SU-DHL-6 (cell line): ENCODE results near the gene GPC3.

Experiments
- H2AFZ ChIP-seq: fragments of 200-600 bp; sonication (generic); 2 replicates; pipeline ENCODE4 v1.6.1; 2014; ENCODE audit warnings: low read depth, mild to moderate bottlenecking, moderate library complexity, mixed read lengths, antibody characterized with exemption, low read length; ENCODE audit not compliant: severe bottlenecking
- H3F3A ChIP-seq: fragments of 200-600 bp; shearing (Covaris generic); 2 replicates; pipeline ENCODE4 v1.6.0; 2016; ENCODE audit warnings: antibody characterized with exemption, mild to moderate bottlenecking; ENCODE audit not compliant: insufficient read depth
- H3K27ac ChIP-seq: fragments of 200-600 bp; sonication (generic); 2 replicates; pipeline ENCODE4 v1.5.1; 2016; ENCODE audit warnings: low read depth, mild to moderate bottlenecking, low read length, moderate library complexity, mixed read lengths
- H3K27me3 ChIP-seq: fragments of 200-600 bp; sonication (generic), shearing (Covaris generic); 2 replicates; pipeline ENCODE4 v1.6.0; 2014; ENCODE audit warnings: mild to moderate bottlenecking, low read length
- H3K36me3 ChIP-seq: fragments of 200-600 bp; sonication (generic); 2 replicates; pipeline ENCODE4 v1.6.1; 2014; ENCODE audit warnings: mild to moderate bottlenecking, low read length, mixed read lengths
- H3K4me2 ChIP-seq: fragments of 300-600, 200-600 bp; shearing (Covaris generic), sonication (generic); 2 replicates; pipeline ENCODE4 v1.6.0; 2014; ENCODE audit warnings: low read length, low read depth, mild to moderate bottlenecking; ENCODE audit not compliant: poor library complexity, severe bottlenecking
- H3K4me3 ChIP-seq: fragments of 200-600 bp; sonication (generic); 2 replicates; pipeline ENCODE4 v1.5.1; 2014; ENCODE audit warnings: antibody characterized with exemption, low read length, mild to moderate bottlenecking, mixed read lengths; ENCODE audit not compliant: insufficient read depth, poor library complexity, severe bottlenecking
- H3K79me2 ChIP-seq: fragments of 200-600 bp; sonication (generic); 2 replicates; pipeline ENCODE4 v1.6.1; 2014; ENCODE audit warnings: mild to moderate bottlenecking, low read length, moderate library complexity; ENCODE audit not compliant: insufficient read depth
- H3K9ac ChIP-seq: fragments of 200-600 bp; sonication (generic); 2 replicates; pipeline ENCODE4 v1.7.0; 2014; ENCODE audit warnings: mild to moderate bottlenecking, low read length
- H3K9me2 ChIP-seq: fragments of 200-600 bp; sonication (generic); replicated peaks from 2 replicates; pipeline ENCODE4 v1.6.1; 2014; ENCODE audit warnings: low read length; ENCODE audit not compliant: insufficient read depth
- H3K9me3 ChIP-seq: fragments of 200-600 bp; sonication (generic); 2 replicates; pipeline ENCODE4 v1.6.1; 2014; ENCODE audit warnings: low read length, mixed read lengths; ENCODE audit not compliant: insufficient read depth
- H4K20me1 ChIP-seq: fragments of 200-600 bp; sonication (generic); 2 replicates; pipeline ENCODE4 v1.6.1; 2014; ENCODE audit warnings: low read depth, mild to moderate bottlenecking, antibody characterized with exemption, low read length, moderate library complexity, mixed read lengths
- EZH2phosphoT487 ChIP-seq: fragments of 200-600 bp; sonication (generic), shearing (Covaris generic); conservative IDR thresholded peaks from 2 replicates; pipeline ENCODE4 v1.6.1; 2018; ENCODE audit warnings: mild to moderate bottlenecking, antibody characterized with exemption, low read length, moderate library complexity, mixed read lengths
- TF ChIP-seq, protein P1 (sequence below): fragments of 200-600 bp; sonication (generic); IDR thresholded peaks from one replicate; pipeline ENCODE4 v1.5.1; 2017; ENCODE audit warnings: antibody characterized with exemption, mild to moderate bottlenecking, low read length, moderate library complexity; ENCODE audit not compliant: insufficient read depth, poor library complexity, severe bottlenecking

GPC3 gene

DNA sequence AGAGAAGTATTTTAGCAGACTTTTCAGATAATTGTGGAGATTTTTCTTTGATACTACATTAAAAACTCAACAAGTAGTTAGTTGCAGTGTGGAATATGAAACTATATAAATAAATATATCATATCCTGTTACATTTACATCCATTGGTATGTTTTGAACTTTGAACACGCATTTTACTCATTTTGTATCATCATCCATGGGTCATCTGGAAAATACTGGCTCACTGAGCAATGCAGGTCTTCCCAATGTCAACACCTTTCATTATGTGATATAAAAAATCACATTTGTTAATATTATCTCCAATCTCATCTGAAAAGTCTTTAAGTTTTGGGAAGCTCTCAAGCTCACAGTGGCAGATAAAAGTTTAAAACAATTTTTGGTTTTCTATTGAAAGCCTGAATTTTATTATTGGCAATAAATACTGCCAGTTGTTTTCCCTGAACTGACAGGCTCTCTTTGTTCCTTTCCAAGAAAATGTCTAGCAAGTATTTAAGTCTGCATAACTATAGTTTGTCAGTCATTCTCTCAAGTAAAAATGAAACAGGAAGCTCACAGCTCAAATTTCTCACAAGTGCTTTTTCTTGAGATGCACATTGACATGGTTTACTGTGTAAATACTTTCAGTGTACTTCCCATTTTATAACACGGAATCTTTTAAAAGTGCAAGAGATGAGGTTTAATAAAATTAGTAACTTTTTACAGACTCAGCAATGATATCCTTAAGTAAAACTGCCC is 386.6 kb downstream of the GPC3 start:
- no peaks in the 10 kb centered on the region for H3K79me2 ChIP-seq
- no peaks in the 10 kb centered on the region for H3K9me3 ChIP-seq
- H3K4me3 ChIP-seq, result no peak overlapping the region
- TF ChIP-seq, protein P1, sequence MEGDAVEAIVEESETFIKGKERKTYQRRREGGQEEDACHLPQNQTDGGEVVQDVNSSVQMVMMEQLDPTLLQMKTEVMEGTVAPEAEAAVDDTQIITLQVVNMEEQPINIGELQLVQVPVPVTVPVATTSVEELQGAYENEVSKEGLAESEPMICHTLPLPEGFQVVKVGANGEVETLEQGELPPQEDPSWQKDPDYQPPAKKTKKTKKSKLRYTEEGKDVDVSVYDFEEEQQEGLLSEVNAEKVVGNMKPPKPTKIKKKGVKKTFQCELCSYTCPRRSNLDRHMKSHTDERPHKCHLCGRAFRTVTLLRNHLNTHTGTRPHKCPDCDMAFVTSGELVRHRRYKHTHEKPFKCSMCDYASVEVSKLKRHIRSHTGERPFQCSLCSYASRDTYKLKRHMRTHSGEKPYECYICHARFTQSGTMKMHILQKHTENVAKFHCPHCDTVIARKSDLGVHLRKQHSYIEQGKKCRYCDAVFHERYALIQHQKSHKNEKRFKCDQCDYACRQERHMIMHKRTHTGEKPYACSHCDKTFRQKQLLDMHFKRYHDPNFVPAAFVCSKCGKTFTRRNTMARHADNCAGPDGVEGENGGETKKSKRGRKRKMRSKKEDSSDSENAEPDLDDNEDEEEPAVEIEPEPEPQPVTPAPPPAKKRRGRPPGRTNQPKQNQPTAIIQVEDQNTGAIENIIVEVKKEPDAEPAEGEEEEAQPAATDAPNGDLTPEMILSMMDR, result no peak
- no peak for TF ChIP-seq EZH2phosphoT487
- no peak overlapping the region for H3K27ac ChIP-seq
- H2AFZ ChIP-seq, result no peak overlapping the region
- no peaks in the 10 kb centered on the region for H3K27me3 ChIP-seq
- H3K36me3 ChIP-seq, result no peaks in the 10 kb centered on the region
- no peaks in the 10 kb centered on the region for H4K20me1 ChIP-seq
- no peaks in the 10 kb centered on the region for H3K9me2 ChIP-seq
- H3K9ac ChIP-seq, result no peak overlapping the region
- no peaks in the 10 kb centered on the region for H3F3A ChIP-seq
- no peak overlapping the region for H3K4me2 ChIP-seq

DNA sequence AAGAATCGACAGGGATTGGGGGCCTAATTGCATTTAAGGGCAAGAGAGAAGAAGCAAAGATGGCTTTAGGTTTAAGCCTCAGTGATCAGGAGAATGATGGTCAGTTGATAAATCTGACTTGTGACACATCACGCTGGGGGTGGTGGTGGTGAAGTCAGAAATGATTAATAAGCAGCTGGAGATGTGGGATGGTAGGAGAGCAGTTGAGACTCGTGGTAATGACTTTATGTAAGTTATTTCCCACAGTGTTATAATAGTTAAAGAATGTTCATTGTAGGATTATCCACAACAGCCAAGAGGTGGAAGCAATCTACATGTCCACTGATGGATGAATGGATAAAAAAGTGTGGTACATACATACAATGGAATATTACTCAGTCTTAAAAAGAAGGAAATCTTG is 391.2 kb downstream of the GPC3 start:
- no peak overlapping the region for H3K27ac ChIP-seq
- H2AFZ ChIP-seq, result no peak overlapping the region
- no peaks in the 10 kb centered on the region for H3K9me2 ChIP-seq
- no peaks in the 10 kb centered on the region for H3K79me2 ChIP-seq
- no peaks in the 10 kb centered on the region for H3K9me3 ChIP-seq
- H3K4me2 ChIP-seq, result no peak overlapping the region
- H3K27me3 ChIP-seq, result no peaks in the 10 kb centered on the region
- H3K36me3 ChIP-seq, result no peaks in the 10 kb centered on the region
- no peaks in the 10 kb centered on the region for H3F3A ChIP-seq
- TF ChIP-seq, protein P1, result no peak
- no peak for TF ChIP-seq EZH2phosphoT487
- no peaks in the 10 kb centered on the region for H4K20me1 ChIP-seq
- H3K9ac ChIP-seq, result no peak overlapping the region
- no peak overlapping the region for H3K4me3 ChIP-seq

DNA sequence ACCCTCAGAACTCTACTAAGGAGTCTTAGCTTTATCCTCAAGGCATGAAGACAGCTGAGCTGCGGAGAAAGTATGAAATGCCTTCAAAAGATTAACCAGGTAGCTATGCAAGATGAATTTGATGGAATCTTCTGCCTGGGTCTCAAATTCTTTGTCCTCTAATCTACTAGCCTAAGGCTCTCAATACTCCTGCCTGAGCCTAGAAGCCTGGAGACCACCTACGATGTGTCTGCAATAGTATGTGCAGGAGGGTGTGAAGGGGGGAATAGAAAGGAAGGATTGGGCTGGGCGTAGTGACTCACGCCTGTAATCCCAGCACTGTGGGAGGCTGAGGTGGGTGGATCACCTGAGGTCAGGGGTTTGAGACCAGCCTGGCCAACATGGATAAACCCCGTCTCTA is 391.9 kb downstream of the GPC3 start:
- Histone ChIP-seq H4K20me1 (no peaks in the 10 kb centered on the region), H3K9me3 (no peaks in the 10 kb centered on the region), H3K4me2 (no peak overlapping the region), H3K4me3 (no peak overlapping the region), H2AFZ (no peak overlapping the region), H3K27me3 (no peaks in the 10 kb centered on the region), H3K9ac (no peak overlapping the region), H3K9me2 (no peaks in the 10 kb centered on the region), H3K79me2 (no peaks in the 10 kb centered on the region), H3F3A (no peaks in the 10 kb centered on the region), H3K27ac (no peak overlapping the region), H3K36me3 (no peaks in the 10 kb centered on the region)
- no peak for TF ChIP-seq EZH2phosphoT487
- TF ChIP-seq, protein P1, result no peak
